Breast epithelium (tissue), 3 donors: Measurements from ENCODE around the gene LGALS9.

ENCODE experiments used
- POLR2A ChIP-seq: fragments of 450-650 bp; IDR thresholded peaks from one replicate; pipeline ENCODE4 v1.6.1; 2016; ENCODE audit warnings: antibody characterized with exemption, mild to moderate bottlenecking, moderate library complexity
- POLR2AphosphoS5 ChIP-seq, 3 donors: sonication (generic); formaldehyde crosslinking; IDR thresholded peaks; one replicate each; pipeline ENCODE4 v1.6.1; 2017; ENCODE audit warnings: antibody characterized with exemption in 3 of 3

GRCh38 chr17:27690882-27691281, 59.9 kb downstream of the LGALS9 start:
- TF ChIP-seq POLR2A (no peak), POLR2AphosphoS5 (IDR thresholded peaks at IDR 0.05) (no peak)
